Measurements from ENCODE around the gene COL10A1.

DNA sequence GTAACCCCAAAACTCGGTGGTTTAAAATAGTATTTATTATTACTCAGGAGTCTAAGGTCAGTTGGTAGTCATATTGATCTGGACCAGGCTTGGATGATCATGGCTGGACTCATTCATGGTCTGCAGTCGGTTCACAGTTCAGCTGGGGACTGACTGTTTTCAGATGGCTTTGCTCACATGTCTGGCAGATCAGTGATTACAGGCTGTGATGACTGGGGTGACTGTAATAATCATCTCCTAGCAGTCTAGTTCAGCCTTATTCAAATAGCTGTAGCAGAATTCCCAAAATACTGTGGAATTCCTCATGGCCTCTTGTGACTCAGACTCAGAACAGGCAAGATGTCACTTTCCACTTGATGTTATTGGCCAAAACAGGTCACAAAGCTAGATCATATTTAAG, 41.6 kb downstream of the COL10A1 start:
- TF ChIP-seq TAF1 (IDR thresholded peaks at IDR 0.05; ENCODE audit: borderline replicate concordance, insufficient read depth, low read length) (no peak), POLR2AphosphoS5 (IDR thresholded peaks at IDR 0.05; ENCODE audit: low read depth, low read length) (no peak), SIN3A (IDR thresholded peaks at IDR 0.05; ENCODE audit: borderline replicate concordance, insufficient read depth, low read length) (no peak), FOXP2 (optimal IDR thresholded peaks at IDR 0.05; ENCODE audit: borderline replicate concordance, extremely low read depth, extremely low read length, insufficient read depth) (no peak)
- TF ChIP-seq, protein P1, sequence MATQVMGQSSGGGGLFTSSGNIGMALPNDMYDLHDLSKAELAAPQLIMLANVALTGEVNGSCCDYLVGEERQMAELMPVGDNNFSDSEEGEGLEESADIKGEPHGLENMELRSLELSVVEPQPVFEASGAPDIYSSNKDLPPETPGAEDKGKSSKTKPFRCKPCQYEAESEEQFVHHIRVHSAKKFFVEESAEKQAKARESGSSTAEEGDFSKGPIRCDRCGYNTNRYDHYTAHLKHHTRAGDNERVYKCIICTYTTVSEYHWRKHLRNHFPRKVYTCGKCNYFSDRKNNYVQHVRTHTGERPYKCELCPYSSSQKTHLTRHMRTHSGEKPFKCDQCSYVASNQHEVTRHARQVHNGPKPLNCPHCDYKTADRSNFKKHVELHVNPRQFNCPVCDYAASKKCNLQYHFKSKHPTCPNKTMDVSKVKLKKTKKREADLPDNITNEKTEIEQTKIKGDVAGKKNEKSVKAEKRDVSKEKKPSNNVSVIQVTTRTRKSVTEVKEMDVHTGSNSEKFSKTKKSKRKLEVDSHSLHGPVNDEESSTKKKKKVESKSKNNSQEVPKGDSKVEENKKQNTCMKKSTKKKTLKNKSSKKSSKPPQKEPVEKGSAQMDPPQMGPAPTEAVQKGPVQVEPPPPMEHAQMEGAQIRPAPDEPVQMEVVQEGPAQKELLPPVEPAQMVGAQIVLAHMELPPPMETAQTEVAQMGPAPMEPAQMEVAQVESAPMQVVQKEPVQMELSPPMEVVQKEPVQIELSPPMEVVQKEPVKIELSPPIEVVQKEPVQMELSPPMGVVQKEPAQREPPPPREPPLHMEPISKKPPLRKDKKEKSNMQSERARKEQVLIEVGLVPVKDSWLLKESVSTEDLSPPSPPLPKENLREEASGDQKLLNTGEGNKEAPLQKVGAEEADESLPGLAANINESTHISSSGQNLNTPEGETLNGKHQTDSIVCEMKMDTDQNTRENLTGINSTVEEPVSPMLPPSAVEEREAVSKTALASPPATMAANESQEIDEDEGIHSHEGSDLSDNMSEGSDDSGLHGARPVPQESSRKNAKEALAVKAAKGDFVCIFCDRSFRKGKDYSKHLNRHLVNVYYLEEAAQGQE (IDR thresholded peaks at IDR 0.05; ENCODE audit: insufficient read depth in 1 of 2, low read depth in 2 of 2, low read length in 2 of 2) = no peak

Data from PFSK-1 (cell line).